Articular chondrocyte of knee joint (primary cell): Measurements from ENCODE around the gene DRD3. TPM values are rescaled to one million over a fixed set of nuclear protein-coding genes. Genes with fewer than 3 reads are reported as not detected.

Source experiments
- total RNA-seq: library from RNA; depleted of rRNA; stranded (reverse); fragments of >200 nt; gene quantifications from 2 replicates; pipeline ENCODE4 v1.2.3, GENCODE V29; 2012

DRD3 gene
- not detected in 2 replicates for total RNA-seq

GRCh38 chr3:114178770-114179368 lies at the start of gene DRD3:
TSS of gene DRD3 (minus strand) at chr3:114179052. CDS start at chr3:114171992, 7,060 bp downstream.

Other genes starting within 250 kb of the DRD3 start
- 1.8 and 4.1 TPM in 2 replicates for gene ZDHHC23, start 231.0 kb downstream of the DRD3 start, total RNA-seq
- 5.0 and 5.4 TPM in 2 replicates for gene CCDC191, start 122.5 kb downstream of the DRD3 start, total RNA-seq
- 19.3 and 20.0 TPM in 2 replicates for gene QTRT2, start 122.3 kb downstream of the DRD3 start, total RNA-seq
- gene ZNF80, start 58.5 kb upstream of the DRD3 start, total RNA-seq: not detected in 2 replicates
- not detected in 2 replicates for gene TIGIT, start 115.0 kb upstream of the DRD3 start, total RNA-seq